GM18505 (cell line): Measurements from ENCODE around the gene SLC46A1.

Source experiments
- ATAC-seq: cut with Tn5 transposase; IDR thresholded peaks from one replicate; pipeline ENCODE4 v1.9.1; 2021; ENCODE audit not compliant: unreplicated experiment
- POLR2A ChIP-seq: IDR thresholded peaks from 4 replicates; pipeline ENCODE4 v1.6.1; 2011; ENCODE audit warnings: borderline replicate concordance; ENCODE audit not compliant: insufficient read depth, insufficient read length; ENCODE audit errors: extremely low read depth

Gene SLC46A1

DNA sequence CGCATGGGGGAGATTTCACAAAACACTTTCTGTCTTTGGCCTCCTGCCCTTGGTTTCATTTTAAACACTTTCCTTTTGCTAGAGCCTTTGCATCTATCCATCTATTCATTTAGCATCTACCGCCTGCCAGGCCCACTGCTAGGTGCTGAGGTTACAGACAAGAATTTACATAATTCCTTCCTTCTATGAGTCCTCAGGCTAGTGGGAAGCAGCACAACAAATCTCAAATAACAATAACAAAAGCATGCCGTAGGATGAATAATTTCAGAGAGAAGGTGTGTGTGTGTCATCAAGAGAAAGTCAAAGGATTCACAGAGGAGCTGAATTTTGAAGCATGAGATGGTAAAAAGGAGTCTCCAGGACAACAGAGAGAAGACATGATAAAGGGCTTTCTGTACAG is 6.1 kb upstream of the SLC46A1 start:
- ATAC-seq = no peak
- no peak for TF ChIP-seq POLR2A

DNA sequence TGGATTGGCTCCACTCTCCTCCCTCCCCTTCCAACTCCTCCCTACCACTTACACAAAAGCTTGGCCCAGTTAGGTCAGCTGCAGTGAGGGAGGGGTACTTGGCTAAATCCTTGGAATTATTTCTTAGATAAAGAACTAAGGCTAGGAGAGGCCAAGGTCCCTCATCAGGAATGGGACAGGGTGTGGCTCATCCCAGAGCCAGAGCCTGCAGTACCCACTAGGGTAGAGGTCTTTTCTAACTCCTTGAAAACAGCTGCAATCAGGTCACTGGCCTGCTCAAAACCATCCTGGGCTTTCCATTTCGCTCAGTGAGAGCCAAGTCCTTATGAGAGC is 1.9 kb upstream of the SLC46A1 start:
- no peak for ATAC-seq
- TF ChIP-seq POLR2A = no peak

DNA sequence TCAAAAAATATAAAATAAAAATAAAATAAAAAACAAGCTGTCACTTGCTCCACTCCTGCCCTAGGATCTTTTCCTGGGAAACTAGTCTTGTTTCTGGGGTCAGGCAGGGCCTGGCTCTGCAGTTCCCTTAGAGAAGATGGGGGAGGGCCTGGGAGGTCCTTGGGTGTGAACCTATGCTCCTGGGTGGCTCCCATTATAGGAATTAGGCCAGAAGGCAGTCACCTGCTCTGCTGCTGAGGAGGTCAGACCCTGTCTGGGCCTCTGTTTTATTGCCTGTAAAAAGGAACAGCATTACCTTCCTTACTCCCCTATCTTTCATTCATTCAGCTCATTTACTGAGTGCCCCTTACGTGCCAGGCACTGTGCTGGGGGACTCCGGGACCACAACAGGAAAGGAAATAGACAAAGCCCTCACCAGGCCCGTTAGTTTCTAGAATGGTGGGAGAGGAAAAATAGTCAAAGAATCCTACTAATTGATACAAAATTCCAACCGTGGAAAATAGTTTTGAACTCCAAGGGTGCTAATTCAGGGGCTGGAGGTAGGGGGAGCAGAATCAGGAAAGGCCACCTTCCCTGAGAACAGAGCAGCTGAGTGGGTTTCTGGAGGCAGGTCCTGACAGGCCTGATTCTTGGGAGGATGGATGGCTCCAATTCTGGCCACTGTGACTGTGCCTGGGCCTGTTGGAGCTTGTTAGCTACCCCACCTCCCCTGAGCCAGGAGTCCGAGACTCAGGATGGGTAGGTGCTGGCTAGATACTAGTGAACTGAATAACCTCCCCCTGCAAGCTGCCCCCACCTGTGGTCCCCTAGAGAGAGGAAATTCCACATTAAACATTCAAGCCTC is 1.3 kb upstream of the SLC46A1 start:
- TF ChIP-seq POLR2A = no peak
- no peak for ATAC-seq

DNA sequence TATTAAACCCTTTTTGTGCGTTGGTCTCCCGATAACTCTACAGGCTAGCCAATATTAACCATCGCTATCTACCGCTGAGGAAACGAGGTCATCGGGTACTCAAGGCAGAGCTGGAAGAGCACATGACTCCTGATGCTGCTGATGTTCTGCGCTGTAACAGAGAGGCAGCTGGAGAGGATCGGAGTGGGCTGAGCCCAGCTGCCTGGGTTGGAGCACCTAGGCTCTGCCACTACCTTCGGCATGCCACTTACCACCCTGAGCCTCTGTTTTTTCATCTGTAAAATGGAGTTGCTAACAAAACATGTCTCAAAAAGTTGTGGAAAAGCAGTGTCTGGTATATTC is 432 bp upstream of the SLC46A1 start:
- ATAC-seq = no peak
- TF ChIP-seq POLR2A = no peak

DNA sequence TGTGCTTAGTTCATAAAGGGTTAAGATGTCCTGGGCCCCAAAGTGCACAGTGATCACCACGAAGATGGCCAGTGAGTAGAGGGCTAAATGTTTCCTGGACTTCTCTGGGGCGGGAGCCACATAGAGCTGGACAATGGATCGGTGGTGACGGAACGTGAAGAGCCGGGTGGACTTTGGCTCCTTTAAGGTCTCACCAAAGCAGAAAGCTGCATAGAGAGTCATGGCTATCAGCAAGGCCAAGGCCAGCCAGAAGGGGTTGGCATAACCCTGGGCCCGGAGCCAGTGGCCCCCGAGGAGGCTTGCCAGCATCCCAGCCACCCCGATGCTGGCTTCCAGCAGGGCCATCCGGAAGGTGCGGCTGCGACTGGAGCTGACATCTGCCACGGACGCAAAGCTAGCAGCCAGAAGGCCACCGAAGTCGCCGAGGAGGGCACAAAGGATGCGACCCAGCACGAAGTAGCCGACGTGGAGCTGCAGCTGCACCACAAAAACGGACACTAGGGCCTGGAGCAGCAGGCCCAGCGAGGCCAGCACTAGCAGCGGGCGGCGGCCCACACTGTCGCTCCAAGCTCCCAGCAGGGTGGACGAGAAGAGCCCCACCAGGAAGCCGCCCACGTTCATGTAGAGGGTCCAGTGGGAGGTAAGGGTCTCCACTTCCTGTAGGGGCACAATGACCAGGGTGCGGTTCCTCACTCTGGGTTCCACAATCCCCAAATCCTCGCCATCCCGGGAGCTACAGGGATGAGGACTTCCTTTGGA is 1.0 kb downstream of the SLC46A1 start:
- no peak for TF ChIP-seq POLR2A
- no peak for ATAC-seq

DNA sequence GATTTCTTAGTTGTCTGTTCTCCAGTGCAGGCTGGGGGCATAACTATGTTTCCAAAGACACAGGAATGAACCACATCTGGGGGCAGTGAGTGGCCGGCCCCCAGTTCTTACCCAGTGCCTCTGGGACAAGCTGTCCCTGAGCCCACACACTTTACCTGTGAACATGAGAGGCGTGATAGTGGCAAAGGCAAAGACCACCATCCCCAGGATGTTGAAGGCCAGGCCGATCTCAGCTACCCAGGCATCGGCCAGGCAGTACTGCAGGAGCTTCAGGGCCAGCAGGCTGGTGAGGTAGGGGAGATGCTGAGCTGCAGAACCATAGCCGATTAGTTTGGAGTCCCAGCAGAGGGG is 1.6 kb downstream of the SLC46A1 start:
- TF ChIP-seq POLR2A = no peak
- no peak for ATAC-seq

DNA sequence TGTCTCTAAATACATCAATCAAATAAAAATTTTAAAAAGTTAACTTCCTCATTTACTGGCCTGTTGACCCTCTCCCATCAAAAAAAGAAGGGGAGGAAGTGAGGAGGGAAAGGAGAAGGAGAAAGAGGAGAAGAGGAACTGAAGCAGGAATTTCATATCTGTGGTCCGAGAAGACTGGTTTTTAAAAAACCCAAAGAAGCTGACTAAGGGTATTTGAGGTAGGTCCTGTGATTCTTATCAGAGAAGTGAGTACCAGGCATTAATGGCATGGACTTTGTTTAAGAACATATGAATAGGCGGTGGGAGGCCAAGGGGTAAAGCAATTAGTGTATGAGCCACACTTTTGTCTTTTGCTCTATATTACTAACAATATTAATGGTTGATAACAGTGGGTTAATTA is 2.0 kb downstream of the SLC46A1 start:
- TF ChIP-seq POLR2A = no peak
- no peak for ATAC-seq

DNA sequence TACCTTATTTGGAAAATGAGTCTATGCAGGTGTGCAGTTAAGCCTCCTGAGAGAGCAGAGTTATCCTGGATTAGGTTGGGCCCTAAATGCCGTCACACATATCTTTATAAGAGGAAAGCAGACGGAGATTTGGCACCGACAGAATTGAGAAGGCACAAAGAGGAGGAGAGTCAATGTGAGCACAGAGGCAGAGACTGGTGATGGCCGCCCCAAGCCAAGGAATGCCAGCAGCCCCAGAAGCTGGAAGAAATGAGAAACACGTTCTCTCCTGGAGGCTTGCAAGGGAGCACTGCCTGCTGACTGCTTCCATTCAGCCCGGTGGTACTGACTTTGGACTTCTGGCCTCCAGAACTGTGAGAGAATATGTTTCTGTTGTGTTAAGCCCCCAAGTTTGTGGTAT is 3.2 kb downstream of the SLC46A1 start:
- TF ChIP-seq POLR2A = no peak
- ATAC-seq = no peak

DNA sequence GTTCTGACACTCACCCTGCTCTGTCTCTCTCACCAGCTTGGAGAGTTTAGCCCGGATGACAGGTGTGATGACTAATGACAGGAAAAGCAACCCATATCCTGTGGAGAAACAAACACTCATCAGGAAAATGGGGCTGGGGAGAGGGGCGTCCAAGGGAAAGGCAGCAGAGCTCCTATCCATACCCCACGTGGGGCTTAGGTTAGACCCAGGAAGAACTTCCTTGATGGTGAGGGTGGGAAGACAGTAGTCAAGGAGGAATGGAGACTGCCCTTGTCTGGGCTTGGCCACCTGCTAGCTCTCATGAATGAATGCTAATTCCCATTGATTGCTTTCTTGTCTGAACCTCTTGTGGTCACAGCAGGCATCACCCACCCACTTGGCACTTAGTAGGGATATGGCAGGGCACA is 3.8 kb downstream of the SLC46A1 start:
- ATAC-seq = no peak
- TF ChIP-seq POLR2A = no peak

DNA sequence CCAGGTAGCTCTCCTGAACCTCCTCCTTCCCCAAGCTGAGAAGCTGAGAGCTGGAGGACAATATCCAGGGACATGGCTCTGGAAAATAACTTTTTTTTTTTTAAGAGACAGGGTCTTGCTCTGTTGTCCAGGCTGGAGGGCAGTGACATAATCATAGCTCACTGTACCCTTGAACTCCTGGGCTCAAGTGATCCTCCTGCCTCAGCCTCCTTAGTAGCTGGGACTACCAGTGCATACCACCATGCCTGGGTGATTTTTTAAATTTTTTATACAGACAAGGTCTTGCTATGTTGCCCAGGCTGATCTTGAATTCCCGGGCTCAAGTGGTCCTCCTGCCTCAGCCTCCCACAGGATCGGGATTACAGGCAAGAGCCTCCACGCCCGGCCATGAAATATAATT is 6.2 kb downstream of the SLC46A1 start:
- no peak for ATAC-seq
- TF ChIP-seq POLR2A = no peak

DNA sequence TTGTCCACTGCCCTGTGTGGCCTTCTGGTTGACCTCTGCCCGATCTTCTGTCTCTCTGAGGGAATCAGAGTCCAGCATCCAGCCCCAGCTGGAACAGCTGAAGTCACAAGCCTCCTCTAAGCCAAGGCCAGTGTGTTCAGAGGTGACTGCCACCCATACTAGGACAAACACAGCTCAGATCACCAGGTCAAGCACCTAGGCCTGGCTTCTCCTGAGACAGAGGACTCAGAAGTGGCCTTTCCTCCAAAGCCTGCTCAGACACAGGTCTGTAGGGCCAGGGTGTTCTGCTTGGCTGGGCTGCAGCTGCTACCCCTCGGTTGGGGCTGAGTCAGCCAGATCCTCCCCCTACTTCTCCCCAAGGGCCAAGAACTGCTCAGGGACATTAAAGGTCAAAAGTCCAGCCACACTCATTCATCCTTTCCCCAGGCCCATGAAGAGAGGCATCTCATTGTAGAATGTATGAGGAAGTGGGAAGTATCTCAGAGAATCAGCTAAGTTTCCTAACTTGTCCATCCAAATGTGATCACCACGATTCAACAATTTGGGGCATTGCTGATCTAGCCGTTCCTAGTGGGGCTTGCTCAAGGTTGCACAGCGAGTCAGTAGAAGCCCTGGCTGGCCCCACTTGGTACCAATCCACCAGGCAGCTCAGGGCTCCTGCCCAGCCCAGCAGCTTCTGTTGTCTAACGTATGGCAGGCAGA is 7.6 kb downstream of the SLC46A1 start:
- no peak for ATAC-seq
- no peak for TF ChIP-seq POLR2A

DNA sequence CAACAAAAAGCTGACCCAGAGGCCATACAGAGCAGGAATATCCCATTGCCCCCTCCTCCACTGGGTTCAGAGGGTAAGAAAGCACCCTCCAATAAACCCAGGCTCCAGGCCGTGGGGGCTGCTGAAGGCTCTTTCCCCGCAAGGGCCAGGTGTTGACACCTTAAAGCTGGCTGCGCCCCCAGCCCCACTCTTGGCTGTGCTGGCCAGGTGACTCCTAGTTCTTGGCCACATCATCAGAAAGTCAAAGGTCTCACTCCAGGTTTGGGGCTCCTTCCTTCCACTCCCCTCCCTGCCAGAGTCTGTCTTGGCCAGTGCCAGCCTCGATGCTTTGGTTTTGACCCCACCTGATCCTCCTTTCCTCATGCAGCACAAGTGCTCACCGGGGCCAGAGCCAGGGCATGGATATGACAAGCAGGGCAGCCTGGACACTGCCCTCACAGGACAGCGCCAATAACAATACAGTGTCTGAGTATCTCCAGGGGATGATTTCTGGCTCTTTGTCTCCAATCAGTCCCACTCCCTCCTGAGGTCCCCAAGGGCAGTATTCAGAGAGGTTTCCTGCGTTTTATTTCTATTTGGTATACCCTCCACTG is 8.2 kb downstream of the SLC46A1 start:
- TF ChIP-seq POLR2A = no peak
- no peak for ATAC-seq

DNA sequence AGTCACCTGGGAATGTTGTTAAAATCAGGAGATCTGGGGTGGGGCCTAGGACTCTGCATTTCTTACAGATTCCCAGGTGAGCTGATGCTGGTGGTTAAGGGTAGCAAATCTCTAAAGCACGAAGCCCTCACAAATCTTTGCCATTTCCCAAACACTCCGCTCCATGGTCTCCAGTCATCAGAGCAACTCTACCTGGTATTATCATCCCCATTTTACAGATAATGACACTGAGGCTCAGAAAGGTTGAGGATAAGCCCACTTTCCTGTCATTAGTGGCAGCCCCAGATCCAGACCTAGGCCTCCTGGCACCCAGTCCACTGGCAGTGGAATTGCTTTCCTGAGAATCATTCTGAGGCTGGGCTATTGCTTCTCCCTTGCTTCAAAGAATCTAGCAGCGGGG is 8.7 kb downstream of the SLC46A1 start:
- TF ChIP-seq POLR2A = no peak
- ATAC-seq = no peak

DNA sequence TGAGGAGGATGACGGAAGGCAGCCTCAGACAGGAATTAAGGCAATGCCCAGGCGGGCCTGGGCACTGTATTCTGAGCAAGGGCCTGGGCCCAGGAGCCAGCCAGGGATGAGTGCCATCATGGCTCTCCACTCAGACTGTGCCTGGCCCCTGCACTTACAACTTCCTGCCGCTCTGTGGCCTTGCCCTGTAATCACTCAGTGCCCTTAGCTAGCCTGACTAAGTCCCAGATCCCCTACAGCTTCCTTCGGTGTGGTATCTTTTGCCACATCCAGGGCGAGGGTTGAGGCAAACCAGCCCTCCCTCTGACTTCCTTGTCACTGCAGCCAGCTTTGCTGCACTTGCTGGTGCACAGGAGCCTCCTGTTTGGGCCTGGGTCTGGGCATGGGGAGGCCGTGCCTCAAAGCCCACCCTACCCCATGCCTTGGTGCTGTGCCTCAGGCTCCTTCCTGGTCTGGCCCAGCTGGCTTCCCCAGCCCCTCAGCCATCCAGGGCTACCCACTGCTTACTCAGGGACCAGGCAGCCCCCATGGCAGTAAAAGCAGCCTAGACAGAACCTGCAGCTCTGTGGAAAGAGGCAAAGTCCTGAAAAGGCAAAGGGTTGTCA is 9.3 kb downstream of the SLC46A1 start:
- ATAC-seq = no peak
- TF ChIP-seq POLR2A = no peak

DNA sequence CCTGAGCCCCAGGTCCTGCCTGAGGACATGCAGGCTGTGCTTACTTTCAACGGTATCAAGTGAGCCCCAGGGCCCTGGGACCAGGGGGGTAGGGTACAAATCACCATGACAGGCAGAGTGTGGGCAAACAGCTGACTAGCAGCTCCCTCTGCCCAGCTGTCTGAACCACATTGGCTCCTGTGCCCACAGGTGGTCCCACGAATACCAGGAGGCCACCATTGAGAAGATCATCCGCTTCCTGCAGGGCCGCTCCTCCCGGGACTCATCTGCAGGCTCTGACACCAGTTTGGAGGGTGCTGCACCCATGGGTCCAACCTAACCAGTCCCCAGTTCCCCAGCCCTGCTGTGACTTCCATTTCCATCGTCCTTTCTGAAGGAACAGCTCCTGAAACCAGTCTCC is 10.0 kb downstream of the SLC46A1 start:
- no peak for TF ChIP-seq POLR2A
- ATAC-seq = no peak
